ENCODE measurements around the gene MYH16.
"Not testable (repeated sequence)": the region's sequence is repeated elsewhere in the genome, so short reads cannot be mapped to it uniquely, and the experiment has no call there.

DNA sequence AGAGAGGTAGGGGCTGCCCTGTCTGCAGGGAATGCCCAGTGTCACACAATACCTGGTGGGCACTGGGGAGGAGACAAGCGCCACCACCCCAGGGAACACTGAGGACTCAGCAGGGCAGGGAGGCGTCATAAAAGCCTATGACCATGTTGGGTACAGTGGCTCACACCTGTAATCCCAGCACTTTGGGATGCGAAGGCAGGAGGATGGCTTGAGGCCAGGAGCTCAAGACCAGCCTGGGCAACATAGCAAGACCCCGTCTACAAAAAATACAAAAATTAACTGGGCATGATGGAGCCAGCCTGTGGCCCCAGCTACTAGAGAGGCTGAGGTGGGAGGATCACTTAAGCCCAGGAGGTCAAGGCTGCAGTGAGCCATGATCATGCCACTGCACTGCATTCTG lies 11.5 kb downstream of the MYH16 start:
- TF ChIP-seq BRCA1 (IDR thresholded peaks at IDR 0.05); BRCA1 (CRISPR knock-in tag; IDR thresholded peaks at IDR 0.05); MTA2 (IDR thresholded peaks at IDR 0.05; ENCODE audit: low read depth); HLTF (IDR thresholded peaks at IDR 0.05): not testable (repeated sequence)

Data from K562 (cell line).